Measurements from ENCODE around the gene ITCH.

DNA sequence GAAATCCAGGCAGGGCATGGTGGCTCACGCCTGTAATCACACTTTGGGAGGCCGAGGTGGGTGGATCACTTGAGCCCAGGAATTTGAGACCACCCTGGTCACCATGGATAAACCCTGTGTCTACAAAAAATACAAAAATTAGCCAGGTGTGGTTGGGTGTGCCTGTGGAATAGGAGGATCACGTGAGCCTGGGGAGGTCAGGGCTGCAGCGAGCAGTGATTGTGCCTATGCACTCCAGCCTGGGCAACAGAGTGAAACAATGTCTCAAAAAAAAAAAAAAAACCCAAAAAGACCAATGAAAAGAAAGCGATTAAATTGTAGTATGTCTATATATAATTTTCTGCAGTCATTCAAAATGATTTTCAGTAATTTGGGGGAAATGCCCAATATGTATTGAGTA is 70.3 kb downstream of the ITCH start:
- TF ChIP-seq CTCF (IDR thresholded peaks at IDR 0.05) (no peak), POLR2A (IDR thresholded peaks at IDR 0.05) (no peak)

Data from transverse colon (tissue), 3 donors.